A673 (cell line): Measurements from ENCODE around the gene SLCO2A1. TPM values are rescaled to one million over a fixed set of nuclear protein-coding genes. Genes with fewer than 3 reads are reported as not detected.

ENCODE experiments used
- BruUV-seq: library from RNA; stranded (reverse); fragments of 400-500 nt; replicated peaks from 2 replicates; lab custom pipeline; 2021; lab: Mats Ljungman, UMichigan
- CTCF ChIA-PET: fragments of 300-600 bp; sonication (Branson Sonifier 250); formaldehyde crosslinking; loops from one replicate; lab custom pipeline; 2022; ENCODE audit warnings: antibody characterized with exemption; lab: Charles Lee
- POLR2A ChIA-PET: fragments of 300-600 bp; sonication (Branson Sonifier 250); formaldehyde crosslinking; loops from one replicate; lab custom pipeline; 2022; ENCODE audit warnings: antibody characterized with exemption; ENCODE audit not compliant: low non-redundant PET; lab: Charles Lee
- DNase-seq: peaks from one replicate; pipeline ENCODE4 v3.0.0-alpha.2; 2015; ENCODE audit warnings: low spot score
- H3K27ac ChIP-seq: fragments of 200-600 bp; sonication (generic); 2 replicates; pipeline ENCODE4 v1.5.1; 2016; ENCODE audit warnings: mixed run types, low read depth, mild to moderate bottlenecking, mixed read lengths, antibody characterized with exemption, low read length; ENCODE audit not compliant: poor library complexity, severe bottlenecking
- H3K27me3 ChIP-seq: fragments of 200-600 bp; sonication (generic); replicated peaks from 2 replicates; pipeline ENCODE4 v1.6.1; 2017; ENCODE audit warnings: mixed run types, low read depth, mild to moderate bottlenecking, mixed read lengths, antibody characterized with exemption, low read length; ENCODE audit not compliant: insufficient read depth, poor library complexity
- H3K36me3 ChIP-seq: fragments of 200-600 bp; sonication (generic); 2 replicates; pipeline ENCODE4 v1.6.1; 2016; ENCODE audit warnings: mixed run types, mild to moderate bottlenecking, mixed read lengths, antibody characterized with exemption, low read length; ENCODE audit not compliant: insufficient read depth, poor library complexity, severe bottlenecking
- H3K4me1 ChIP-seq: fragments of 200-600 bp; sonication (generic); 2 replicates; pipeline ENCODE4 v1.6.1; 2017; ENCODE audit warnings: mixed run types, mild to moderate bottlenecking, mixed read lengths, antibody characterized with exemption, low read length; ENCODE audit not compliant: insufficient read depth, poor library complexity, severe bottlenecking
- H3K4me3 ChIP-seq: fragments of 200-600 bp; sonication (generic); 2 replicates; pipeline ENCODE4 v1.5.1; 2016; ENCODE audit warnings: low read depth, mixed run types, mild to moderate bottlenecking, mixed read lengths, low read length; ENCODE audit not compliant: poor library complexity, severe bottlenecking
- H3K9me3 ChIP-seq: fragments of 200-600 bp; sonication (generic); 2 replicates; pipeline ENCODE4 v1.6.1; 2016; ENCODE audit warnings: mixed run types, low read depth, mild to moderate bottlenecking, mixed read lengths, antibody characterized with exemption, low read length; ENCODE audit not compliant: poor library complexity, severe bottlenecking
- CTCF ChIP-seq: fragments of 300-800, 200-600 bp; sonication (generic); conservative IDR thresholded peaks from 2 replicates; pipeline ENCODE4 v1.5.1; 2017; ENCODE audit warnings: low read depth, mild to moderate bottlenecking, antibody characterized with exemption, low read length, moderate library complexity, mixed read lengths
- EZH2 ChIP-seq: fragments of 200-600 bp; sonication (generic); IDR thresholded peaks from 2 replicates; pipeline ENCODE4 v1.6.1; 2017; ENCODE audit warnings: borderline replicate concordance, low read depth, mild to moderate bottlenecking, mixed read lengths, antibody characterized with exemption, low read length; ENCODE audit not compliant: poor library complexity, severe bottlenecking
- intact Hi-C: fragments of 100-400 bp; cut with micrococcal nuclease; formaldehyde crosslinking; loops from one replicate; pipeline ENCODE4 v1.10.0; 2022; ENCODE audit not compliant: unreplicated experiment
- total RNA-seq: library from RNA; stranded (reverse); gene quantifications from 2 replicates; pipeline ENCODE4 v1.2.3, GENCODE V29; 2021

The SLCO2A1 gene
- total RNA-seq, 1 experiment from 2014 or later, result not detected

- Histone ChIP-seq H3K36me3 (no peaks in the 10 kb centered on the region), H3K4me1 (no peaks in the 10 kb centered on the region), H3K9me3 (peaks cover 26% of the 10 kb centered on the region), H3K4me3 (no peak overlapping the region), H3K27ac (no peak overlapping the region), H3K27me3 (no peaks in the 10 kb centered on the region)
- DNase-seq, result no peak
- no peak for TF ChIP-seq CTCF
- no peak for TF ChIP-seq EZH2
- intact Hi-C loops, result no loop called here
- no TSS peak for BruUV-seq
- POLR2A ChIA-PET, result no interaction called here
- CTCF ChIA-PET, result no interaction called here
Measured at GRCh38 chr3:134040066-134040465, 10.3 kb upstream of the SLCO2A1 start.

GRCh38 chr3:134039161-134039862 is 9.6 kb upstream of the SLCO2A1 start:
- no peak for DNase-seq

GRCh38 chr3:134038716-134039115 is 9.0 kb upstream of the SLCO2A1 start:
- TF ChIP-seq EZH2 (no peak), CTCF (no peak)
- CTCF ChIA-PET, result no interaction called here
- DNase-seq, result no peak
- Histone ChIP-seq H3K36me3 (no peaks in the 10 kb centered on the region), H3K27ac (no peak overlapping the region), H3K27me3 (no peaks in the 10 kb centered on the region), H3K4me1 (no peaks in the 10 kb centered on the region), H3K4me3 (no peak overlapping the region), H3K9me3 (peaks cover 16% of the 10 kb centered on the region)
- no TSS peak for BruUV-seq
- intact Hi-C loops, result no loop called here
- POLR2A ChIA-PET, result no interaction called here

More at GRCh38 chr3:134039161-134039862, 9.6 kb upstream of the SLCO2A1 start:
- ChIA-PET POLR2A (no interaction called here), CTCF (no interaction called here)
- no peak for TF ChIP-seq EZH2
- TF ChIP-seq CTCF, result no peak
- no peaks in the 10 kb centered on the region for H3K36me3 ChIP-seq
- intact Hi-C loops, result no loop called here
- peaks cover 22% of the 10 kb centered on the region for H3K9me3 ChIP-seq
- no TSS peak for BruUV-seq
- no peak overlapping the region for H3K4me3 ChIP-seq
- no peaks in the 10 kb centered on the region for H3K4me1 ChIP-seq
- no peaks in the 10 kb centered on the region for H3K27me3 ChIP-seq
- H3K27ac ChIP-seq, result no peak overlapping the region
